Mammary epithelial cell (primary cell): ENCODE measurements around the gene SNTB2.

Source experiments
- EZH2 ChIP-seq: IDR thresholded peaks from 2 replicates; pipeline ENCODE4 v1.6.1; 2012; ENCODE audit warnings: low read length, inconsistent platforms, borderline replicate concordance
- TF ChIP-seq, protein P1 (sequence below), 2 donors: IDR thresholded peaks in 1 of 2; conservative IDR thresholded peaks in 1 of 2; 2 replicates each; pipeline ENCODE4 v1.5.1; 2011 to 2012; ENCODE audit warnings: inconsistent platforms in 2 of 2, low read length in 2 of 2, mild to moderate bottlenecking in 2 of 2, control low read depth in 1 of 2, low read depth in 1 of 2; ENCODE audit not compliant: insufficient read depth in 1 of 2; ENCODE audit errors: extremely low read depth in 1 of 2

GRCh38 chr16:69197573-69197972 is 10.6 kb downstream of the SNTB2 start:
- TF ChIP-seq, protein P1, sequence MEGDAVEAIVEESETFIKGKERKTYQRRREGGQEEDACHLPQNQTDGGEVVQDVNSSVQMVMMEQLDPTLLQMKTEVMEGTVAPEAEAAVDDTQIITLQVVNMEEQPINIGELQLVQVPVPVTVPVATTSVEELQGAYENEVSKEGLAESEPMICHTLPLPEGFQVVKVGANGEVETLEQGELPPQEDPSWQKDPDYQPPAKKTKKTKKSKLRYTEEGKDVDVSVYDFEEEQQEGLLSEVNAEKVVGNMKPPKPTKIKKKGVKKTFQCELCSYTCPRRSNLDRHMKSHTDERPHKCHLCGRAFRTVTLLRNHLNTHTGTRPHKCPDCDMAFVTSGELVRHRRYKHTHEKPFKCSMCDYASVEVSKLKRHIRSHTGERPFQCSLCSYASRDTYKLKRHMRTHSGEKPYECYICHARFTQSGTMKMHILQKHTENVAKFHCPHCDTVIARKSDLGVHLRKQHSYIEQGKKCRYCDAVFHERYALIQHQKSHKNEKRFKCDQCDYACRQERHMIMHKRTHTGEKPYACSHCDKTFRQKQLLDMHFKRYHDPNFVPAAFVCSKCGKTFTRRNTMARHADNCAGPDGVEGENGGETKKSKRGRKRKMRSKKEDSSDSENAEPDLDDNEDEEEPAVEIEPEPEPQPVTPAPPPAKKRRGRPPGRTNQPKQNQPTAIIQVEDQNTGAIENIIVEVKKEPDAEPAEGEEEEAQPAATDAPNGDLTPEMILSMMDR (conservative IDR thresholded peaks at IDR 0.05 in 1 of 2, IDR thresholded peaks at IDR 0.05 in 1 of 2; ENCODE audit: extremely low read depth in 1 of 2, insufficient read depth in 1 of 2, low read depth in 1 of 2, low read length in 2 of 2): no peak
- TF ChIP-seq EZH2: no peak
